ENCODE results near the gene PDLIM7. TPM values are rescaled to one million over a fixed set of nuclear protein-coding genes. Genes with fewer than 3 reads are reported as not detected.

PDLIM7 gene
- total and polyA plus RNA-seq, 7 donors: 7.2 to 923 (median 274) TPM

DNA sequence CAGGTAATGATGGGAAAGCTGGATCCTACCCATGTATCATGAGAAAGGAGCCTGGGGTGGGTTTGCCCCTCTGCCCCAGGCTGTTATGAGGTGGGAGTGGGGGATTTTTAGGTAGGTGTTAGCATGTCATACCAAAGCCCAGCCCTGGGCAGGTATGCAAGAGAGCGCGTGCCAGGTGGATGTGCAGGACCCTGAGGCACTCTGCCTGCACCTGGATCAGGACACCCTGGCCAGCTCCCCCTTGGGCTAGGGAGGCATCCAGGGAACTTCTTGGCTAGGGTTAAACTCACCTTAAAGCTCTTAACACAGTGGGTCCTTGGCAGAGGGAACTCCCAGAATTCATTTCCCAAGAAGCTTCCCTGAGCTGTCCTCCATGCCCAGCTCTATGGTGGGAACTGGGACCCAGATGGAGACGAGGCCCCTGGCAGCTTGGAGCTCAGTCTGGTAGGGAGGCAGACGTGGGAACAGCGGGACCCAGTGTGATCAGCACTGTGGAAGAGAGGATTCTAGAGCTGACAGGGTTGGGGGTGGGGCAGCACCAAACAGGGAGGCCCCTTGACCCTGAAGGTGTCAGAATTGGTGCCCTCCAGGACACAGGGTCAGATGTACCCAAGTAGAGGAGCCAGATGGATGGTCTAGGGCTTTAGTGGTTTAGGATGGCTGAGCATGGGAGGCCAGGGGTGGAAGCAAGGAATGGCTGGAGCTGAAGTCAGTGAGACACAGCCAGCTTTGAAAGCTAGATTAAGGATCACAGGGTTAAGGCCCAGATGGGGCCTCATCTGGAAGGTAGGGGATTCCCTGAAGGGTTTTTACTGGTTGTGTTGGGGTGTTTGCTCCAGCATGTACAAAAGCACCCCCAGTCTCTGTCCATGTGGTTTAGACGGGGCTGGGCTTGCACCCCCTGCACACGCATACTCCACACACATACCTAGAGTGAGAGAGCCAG lies 53.0 kb downstream of the PDLIM7 start:
- Histone ChIP-seq H3K27ac (no peak overlapping the region), H3K9me3 (no peaks in the 10 kb centered on the region), H3K36me3 (peaks cover 0 to 26% (median 6%) of the 10 kb centered on the region in 4 donors), H3K27me3 (peaks cover 0 to 32% (median 11%) of the 10 kb centered on the region in 3 donors), H3K4me1 (peaks cover 0 to 27% (median 24%) of the 10 kb centered on the region in 4 donors), H3K4me3 (no peak overlapping the region)
- WGBS, 2 donors: 43 to 66% methylated on average over 7 of the region's 7 CpGs
- intact Hi-C loops (cut with DNase I): no loop called here
- peak in 1 of 4 donors; percentile 1 for TF ChIP-seq POLR2AphosphoS5 (IDR thresholded peaks at IDR 0.05)
- TF ChIP-seq, protein P1, sequence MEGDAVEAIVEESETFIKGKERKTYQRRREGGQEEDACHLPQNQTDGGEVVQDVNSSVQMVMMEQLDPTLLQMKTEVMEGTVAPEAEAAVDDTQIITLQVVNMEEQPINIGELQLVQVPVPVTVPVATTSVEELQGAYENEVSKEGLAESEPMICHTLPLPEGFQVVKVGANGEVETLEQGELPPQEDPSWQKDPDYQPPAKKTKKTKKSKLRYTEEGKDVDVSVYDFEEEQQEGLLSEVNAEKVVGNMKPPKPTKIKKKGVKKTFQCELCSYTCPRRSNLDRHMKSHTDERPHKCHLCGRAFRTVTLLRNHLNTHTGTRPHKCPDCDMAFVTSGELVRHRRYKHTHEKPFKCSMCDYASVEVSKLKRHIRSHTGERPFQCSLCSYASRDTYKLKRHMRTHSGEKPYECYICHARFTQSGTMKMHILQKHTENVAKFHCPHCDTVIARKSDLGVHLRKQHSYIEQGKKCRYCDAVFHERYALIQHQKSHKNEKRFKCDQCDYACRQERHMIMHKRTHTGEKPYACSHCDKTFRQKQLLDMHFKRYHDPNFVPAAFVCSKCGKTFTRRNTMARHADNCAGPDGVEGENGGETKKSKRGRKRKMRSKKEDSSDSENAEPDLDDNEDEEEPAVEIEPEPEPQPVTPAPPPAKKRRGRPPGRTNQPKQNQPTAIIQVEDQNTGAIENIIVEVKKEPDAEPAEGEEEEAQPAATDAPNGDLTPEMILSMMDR (IDR thresholded peaks at IDR 0.05): no peak
- TF ChIP-seq EP300 (IDR thresholded peaks at IDR 0.05): no peak
- no peak for DNase-seq

DNA sequence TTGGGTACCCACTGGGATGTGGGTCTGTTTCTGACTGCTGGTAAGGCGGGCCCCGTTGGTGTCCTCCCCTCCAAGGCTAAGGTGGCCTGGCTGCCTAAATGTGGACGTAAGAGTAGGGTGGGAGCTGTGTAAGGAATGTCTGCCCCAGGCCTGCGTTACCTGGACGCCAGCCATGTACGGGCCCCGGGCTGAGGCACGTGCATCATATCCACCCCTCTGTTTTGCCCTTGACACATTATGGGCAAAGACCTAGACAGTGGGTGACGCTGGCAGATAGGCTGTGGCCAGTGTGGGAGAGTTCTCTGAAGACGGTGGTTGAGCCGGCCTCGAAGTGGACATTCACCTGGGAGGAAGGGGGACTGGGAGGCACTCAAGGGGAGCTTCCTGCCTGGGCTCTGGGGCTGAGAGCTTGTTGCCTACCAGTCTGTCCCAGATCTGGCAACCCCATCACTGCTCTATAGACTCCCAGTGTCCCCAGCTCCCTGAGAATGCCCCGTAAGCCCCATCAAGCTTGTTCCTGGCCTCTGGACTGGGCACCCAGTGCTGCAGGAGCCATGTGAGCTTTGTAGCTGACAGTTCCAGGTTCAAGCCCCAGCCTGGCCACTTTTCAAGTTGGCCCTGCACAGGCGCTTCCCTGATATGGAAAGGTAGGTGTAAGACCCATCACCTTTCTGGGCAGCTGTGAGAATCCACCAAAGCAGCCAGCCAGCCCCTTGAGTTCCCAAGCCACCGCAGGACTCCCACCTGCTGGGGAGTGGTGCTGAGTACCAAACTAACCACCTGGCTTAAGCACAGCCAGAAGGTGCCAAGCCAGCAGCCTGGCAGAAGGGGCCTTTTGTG lies 54.0 kb downstream of the PDLIM7 start:
- Histone ChIP-seq H3K36me3 (peaks cover 0 to 26% (median 6%) of the 10 kb centered on the region in 4 donors), H3K4me1 (peaks cover 0 to 27% (median 24%) of the 10 kb centered on the region in 4 donors), H3K9me3 (no peaks in the 10 kb centered on the region), H3K27ac (no peak overlapping the region), H3K4me3 (no peak overlapping the region), H3K27me3 (peaks cover 0 to 22% (median 1%) of the 10 kb centered on the region in 3 donors)
- TF ChIP-seq, protein P1 (IDR thresholded peaks at IDR 0.05): no peak
- TF ChIP-seq POLR2A (IDR thresholded peaks at IDR 0.05): no peak
- TF ChIP-seq POLR2AphosphoS5 (IDR thresholded peaks at IDR 0.05): no peak
- intact Hi-C loops (cut with DNase I): no loop called here
- WGBS, 2 donors: 70 to 88% methylated on average over 15 of the region's 15 CpGs
- no peak for DNase-seq

DNA sequence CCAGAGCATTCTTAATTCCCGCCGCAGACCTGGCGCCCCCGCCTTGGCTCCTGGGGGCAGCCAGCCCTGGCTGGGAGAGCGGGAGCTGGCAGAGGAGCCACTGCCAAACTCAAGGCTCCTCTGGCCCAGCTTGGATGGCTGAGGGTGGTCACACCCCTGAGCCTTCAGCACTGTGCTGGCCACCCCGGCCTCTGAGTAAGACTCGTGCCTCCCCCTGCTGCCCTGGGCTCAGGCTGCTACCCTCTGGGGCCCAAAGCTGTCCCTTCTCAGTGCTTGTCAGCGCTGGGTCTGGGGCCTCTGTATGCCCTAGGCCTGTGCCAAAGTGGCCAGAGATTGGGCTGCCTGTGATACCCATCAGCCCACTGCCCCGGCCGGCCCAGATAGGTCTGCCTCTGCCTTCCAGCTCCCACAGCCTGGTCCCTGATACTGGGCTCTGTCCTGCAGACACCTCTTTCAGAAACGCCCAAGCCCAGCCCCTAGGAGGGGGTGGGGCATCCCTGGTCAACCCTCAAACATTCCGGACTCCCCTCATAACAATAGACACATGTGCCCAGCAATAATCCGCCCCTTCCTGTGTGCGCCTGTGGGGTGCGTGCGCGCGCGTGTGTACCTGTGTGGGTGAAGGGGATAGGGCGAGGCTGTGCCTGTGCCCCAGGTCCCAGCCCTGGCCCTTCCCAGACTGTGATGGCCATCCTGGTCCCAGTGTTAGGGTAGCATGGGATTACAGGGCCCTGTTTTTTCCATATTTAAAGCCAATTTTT lies 55.2 kb downstream of the PDLIM7 start:
- peaks cover 0 to 11% (median 0%) of the 10 kb centered on the region in 3 donors for H3K27me3 ChIP-seq
- peaks cover 2 to 36% (median 7%) of the 10 kb centered on the region in 4 donors for H3K36me3 ChIP-seq
- 89 to 93% methylated on average over 20 of the region's 20 CpGs for WGBS, 2 donors
- TF ChIP-seq, protein P1 (IDR thresholded peaks at IDR 0.05): no peak
- TF ChIP-seq POLR2A (IDR thresholded peaks at IDR 0.05): no peak
- TF ChIP-seq POLR2AphosphoS5 (IDR thresholded peaks at IDR 0.05): no peak
- no peak for TF ChIP-seq EP300 (IDR thresholded peaks at IDR 0.05)
- H3K27ac ChIP-seq: no peak overlapping the region
- intact Hi-C loops (cut with DNase I): no loop called here
- H3K4me3 ChIP-seq: no peak overlapping the region
- DNase-seq: no peak
- peaks cover 0 to 18% (median 15%) of the 10 kb centered on the region in 4 donors for H3K4me1 ChIP-seq
- H3K9me3 ChIP-seq: no peaks in the 10 kb centered on the region

DNA sequence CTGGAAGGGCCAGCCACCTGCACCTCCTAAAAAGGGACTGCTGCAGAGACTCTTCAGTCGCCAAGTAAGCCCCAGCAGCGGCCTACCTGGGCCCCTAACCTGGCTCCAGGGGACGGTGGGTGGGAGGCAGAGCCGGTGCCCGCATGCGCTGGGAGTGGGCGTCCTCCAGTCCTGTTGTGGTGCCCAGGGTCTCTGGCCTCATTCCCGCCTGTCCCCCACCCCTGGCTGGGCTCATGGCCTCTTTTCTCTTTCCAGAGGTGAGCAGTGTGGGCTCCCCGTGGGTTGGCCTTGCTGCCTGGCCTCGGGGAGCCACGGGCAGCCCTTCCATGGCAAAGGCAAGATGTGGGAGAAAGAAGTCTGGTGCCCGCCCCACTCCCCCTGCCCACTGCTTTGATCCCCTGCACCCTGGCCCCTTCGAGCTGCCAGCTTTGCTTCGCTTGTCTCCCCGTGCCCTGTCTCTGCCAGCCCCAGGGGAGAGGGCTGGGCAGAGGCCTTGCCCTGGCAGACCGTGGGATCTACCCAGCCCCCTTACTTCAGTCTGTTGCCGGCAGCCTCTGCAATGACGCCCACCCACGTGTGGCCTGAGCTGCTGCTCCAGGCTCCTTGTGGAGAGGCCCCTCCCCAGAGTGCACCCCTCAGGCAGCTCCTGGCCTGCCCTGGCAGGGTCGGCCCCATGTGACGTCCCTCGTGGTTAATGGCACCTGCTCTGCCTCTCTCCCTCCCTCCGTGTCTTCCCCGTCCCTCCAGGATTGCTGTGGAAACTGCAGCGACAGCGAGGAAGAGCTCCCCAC lies 56.2 kb downstream of the PDLIM7 start:
- TF ChIP-seq POLR2AphosphoS5 (IDR thresholded peaks at IDR 0.05) (no peak), POLR2A (IDR thresholded peaks at IDR 0.05) (no peak), EP300 (IDR thresholded peaks at IDR 0.05) (no peak)
- TF ChIP-seq, protein P1 (IDR thresholded peaks at IDR 0.05): no peak
- H3K4me3 ChIP-seq: no peak overlapping the region
- H3K4me1 ChIP-seq: peaks cover 0 to 9% (median 6%) of the 10 kb centered on the region in 4 donors
- intact Hi-C loops (cut with DNase I): no loop called here
- DNase-seq: no peak
- peaks cover 0 to 3% (median 0%) of the 10 kb centered on the region in 3 donors for H3K27me3 ChIP-seq
- H3K9me3 ChIP-seq: no peaks in the 10 kb centered on the region
- H3K27ac ChIP-seq: no peak overlapping the region
- WGBS, 2 donors: 88 to 91% methylated on average over 26 of the region's 26 CpGs
- peaks cover 10 to 47% (median 10%) of the 10 kb centered on the region in 4 donors for H3K36me3 ChIP-seq
